Effector memory CD4-positive, alpha-beta T cell (primary cell): ENCODE measurements around the gene STXBP5.

Experiments used
- DNase-seq, 3 donors: peaks; one replicate each; pipeline ENCODE4 v3.0.0-alpha.2; 2020
- H3K27ac ChIP-seq: 2 replicates; pipeline ENCODE4 v1.7.0; 2013; ENCODE audit warnings: mild to moderate bottlenecking, low read length, moderate library complexity; ENCODE audit not compliant: insufficient read depth, poor library complexity, severe bottlenecking
- H3K27me3 ChIP-seq: replicated peaks from 2 replicates; pipeline ENCODE4 v1.7.0; 2013; ENCODE audit warnings: mild to moderate bottlenecking, low read length; ENCODE audit not compliant: insufficient read depth, control insufficient read depth, poor library complexity, severe bottlenecking
- H3K36me3 ChIP-seq: 2 replicates; pipeline ENCODE4 v1.7.0; 2013; ENCODE audit warnings: mild to moderate bottlenecking, low read length, moderate library complexity; ENCODE audit not compliant: control insufficient read depth, insufficient read depth
- H3K4me1 ChIP-seq: 2 replicates; pipeline ENCODE4 v1.7.0; 2013; ENCODE audit warnings: low read length, mild to moderate bottlenecking; ENCODE audit not compliant: control insufficient read depth, insufficient read depth, poor library complexity, severe bottlenecking
- H3K4me3 ChIP-seq: 2 replicates; pipeline ENCODE4 v1.7.0; 2013; ENCODE audit warnings: low read length, low read depth, mild to moderate bottlenecking; ENCODE audit not compliant: insufficient read depth, poor library complexity, severe bottlenecking
- H3K9me3 ChIP-seq: 2 replicates; pipeline ENCODE4 v1.7.0; 2013; ENCODE audit warnings: mild to moderate bottlenecking, low read length, moderate library complexity; ENCODE audit not compliant: control insufficient read depth

Gene STXBP5

DNA sequence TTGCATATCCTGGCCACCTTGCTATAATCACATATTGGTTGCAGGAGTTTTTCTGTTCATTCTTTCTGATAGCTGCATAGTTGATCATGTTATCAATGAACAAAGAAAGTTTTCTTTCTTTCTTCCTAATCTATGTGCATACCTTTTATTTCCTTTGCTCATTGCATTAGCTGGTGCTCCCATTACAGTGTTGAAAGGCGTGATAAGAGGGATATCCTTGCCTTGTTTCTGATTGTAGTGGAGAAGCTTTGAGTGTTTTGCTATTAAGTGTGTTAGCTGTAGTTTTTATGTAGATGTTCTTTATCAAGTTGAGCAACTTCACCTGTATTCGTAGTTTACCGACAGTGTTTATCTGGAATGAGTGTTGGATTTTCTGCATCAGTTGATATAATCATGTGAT is 14.6 kb downstream of the STXBP5 start:
- H3K4me1 ChIP-seq = no peaks in the 10 kb centered on the region
- H3K9me3 ChIP-seq = no peaks in the 10 kb centered on the region
- H3K27ac ChIP-seq = no peak overlapping the region
- H3K4me3 ChIP-seq = no peak overlapping the region
- no peaks in the 10 kb centered on the region for H3K27me3 ChIP-seq
- H3K36me3 ChIP-seq = no peaks in the 10 kb centered on the region
- DNase-seq = no peak

DNA sequence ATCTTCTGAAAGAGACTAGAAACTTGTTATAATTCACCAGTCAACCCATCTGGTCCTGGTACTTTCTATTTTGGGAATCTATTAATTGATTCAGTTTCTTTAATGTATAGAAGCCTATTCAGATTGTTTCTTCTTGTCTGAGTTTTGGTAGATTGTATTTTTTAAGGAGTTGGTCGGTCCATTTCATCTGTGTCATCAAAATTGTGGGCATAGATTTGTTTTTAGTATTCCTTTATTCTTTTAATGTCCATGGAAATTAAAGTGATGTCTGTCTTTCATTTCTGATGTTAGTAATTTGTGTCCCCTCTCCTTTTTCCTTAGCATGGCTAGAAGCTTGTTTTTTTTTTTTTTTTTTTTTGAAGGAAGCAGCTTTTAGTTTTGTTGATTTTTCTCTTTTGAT is 15.2 kb downstream of the STXBP5 start:
- Histone ChIP-seq H3K9me3 (no peaks in the 10 kb centered on the region), H3K4me1 (no peaks in the 10 kb centered on the region), H3K27ac (no peak overlapping the region), H3K27me3 (no peaks in the 10 kb centered on the region), H3K4me3 (no peak overlapping the region), H3K36me3 (no peaks in the 10 kb centered on the region)
- DNase-seq = no peak

DNA sequence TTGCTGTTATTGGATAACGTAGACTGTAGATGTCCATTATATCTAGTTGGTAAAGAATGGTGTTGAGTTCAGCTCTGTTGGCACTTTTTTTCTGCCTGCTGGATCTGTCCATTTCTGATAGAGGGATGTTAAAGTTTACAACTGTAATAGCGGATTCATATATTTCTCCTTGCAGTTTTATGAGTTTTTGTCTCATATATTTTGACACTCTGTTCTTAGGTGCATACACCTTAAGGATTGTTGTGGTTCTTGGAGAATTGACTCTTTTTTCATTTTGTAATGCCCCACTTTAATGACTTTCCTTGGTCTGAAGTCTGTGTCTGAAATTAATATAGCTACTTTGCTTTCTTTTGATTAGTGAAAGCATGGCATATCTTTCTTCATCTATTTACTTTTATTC is 16.1 kb downstream of the STXBP5 start:
- DNase-seq = no peak
- Histone ChIP-seq H3K27ac (no peak overlapping the region), H3K36me3 (no peaks in the 10 kb centered on the region), H3K27me3 (no peaks in the 10 kb centered on the region), H3K9me3 (no peaks in the 10 kb centered on the region), H3K4me1 (no peaks in the 10 kb centered on the region), H3K4me3 (no peak overlapping the region)

DNA sequence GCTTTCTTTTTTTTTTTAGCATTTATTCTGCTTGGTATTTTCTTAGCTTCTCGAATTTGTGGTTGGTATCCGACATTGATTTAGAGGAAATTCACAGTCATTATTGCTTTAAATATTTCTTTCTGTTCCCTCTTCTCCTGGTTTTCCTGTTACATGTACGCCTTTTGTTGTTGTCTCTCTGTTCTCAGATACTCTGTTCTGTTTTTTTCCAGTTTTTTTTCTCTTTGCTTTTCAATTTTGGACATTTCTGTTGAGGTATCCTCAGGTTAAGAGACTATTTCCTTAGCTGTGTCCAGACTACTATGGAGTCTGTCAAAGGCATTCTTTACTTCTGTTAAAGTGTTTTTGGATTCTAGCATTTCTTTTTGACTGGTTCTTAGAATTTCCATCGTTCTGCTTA is 17.5 kb downstream of the STXBP5 start:
- H3K4me1 ChIP-seq = no peaks in the 10 kb centered on the region
- no peaks in the 10 kb centered on the region for H3K9me3 ChIP-seq
- H3K4me3 ChIP-seq = no peak overlapping the region
- no peak for DNase-seq
- H3K36me3 ChIP-seq = no peaks in the 10 kb centered on the region
- no peaks in the 10 kb centered on the region for H3K27me3 ChIP-seq
- H3K27ac ChIP-seq = no peak overlapping the region

DNA sequence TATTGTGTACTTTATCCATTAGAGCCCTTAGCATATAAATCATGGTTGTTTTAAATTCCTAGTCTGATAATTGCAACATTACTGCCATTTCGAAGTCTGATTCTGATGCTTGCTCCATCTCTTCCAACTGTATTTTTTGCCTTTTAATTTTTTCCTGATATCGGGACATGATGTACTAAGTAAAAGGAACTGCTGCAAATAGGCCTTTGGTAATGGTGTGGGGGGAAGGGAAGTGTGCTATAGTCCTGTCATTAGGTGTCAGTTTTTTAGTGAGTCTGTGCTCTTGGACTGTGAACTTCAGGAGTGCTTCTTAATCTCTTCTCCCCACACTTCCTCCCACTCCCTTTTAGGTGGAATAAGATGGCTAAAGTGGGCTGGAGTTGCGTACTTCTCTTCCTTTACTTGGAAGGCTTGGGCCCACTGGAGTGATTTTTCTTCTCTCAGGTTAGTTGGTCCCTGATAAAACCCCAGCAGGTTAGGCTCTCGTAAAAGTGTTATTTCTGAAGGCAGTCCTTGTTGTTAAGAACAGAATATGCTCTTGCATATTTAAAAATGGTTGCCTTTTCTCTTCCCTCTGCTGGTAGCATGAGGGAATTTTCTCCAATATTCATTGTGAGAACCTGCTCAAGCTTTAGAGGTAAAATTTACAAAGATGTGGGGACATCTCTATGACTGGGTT is 18.1 kb downstream of the STXBP5 start:
- Histone ChIP-seq H3K36me3 (no peaks in the 10 kb centered on the region), H3K27ac (no peak overlapping the region), H3K27me3 (no peaks in the 10 kb centered on the region), H3K4me3 (no peak overlapping the region), H3K9me3 (no peaks in the 10 kb centered on the region), H3K4me1 (no peaks in the 10 kb centered on the region)
- DNase-seq = no peak

DNA sequence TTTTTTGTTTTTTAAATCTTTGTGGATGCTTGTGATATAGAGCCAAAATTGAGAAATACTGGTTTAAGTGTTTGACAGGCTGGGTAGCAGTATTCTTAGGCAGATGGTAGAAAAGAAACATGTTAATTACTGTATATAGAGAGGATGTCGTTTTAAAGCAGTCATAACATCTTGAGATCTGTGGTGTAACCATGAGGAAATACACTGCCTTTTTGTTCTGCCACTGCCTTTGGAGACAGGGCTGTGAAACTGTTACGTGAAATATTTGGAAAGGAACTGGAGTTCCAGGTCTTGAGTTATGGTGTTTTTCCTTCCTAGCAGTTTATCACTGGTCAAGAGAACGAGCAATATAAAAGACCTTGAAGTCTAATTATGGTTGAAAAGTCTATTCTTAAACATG is 19.5 kb downstream of the STXBP5 start:
- Histone ChIP-seq H3K4me1 (no peaks in the 10 kb centered on the region), H3K27ac (no peak overlapping the region), H3K36me3 (no peaks in the 10 kb centered on the region), H3K9me3 (no peaks in the 10 kb centered on the region), H3K27me3 (no peaks in the 10 kb centered on the region), H3K4me3 (no peak overlapping the region)
- no peak for DNase-seq

DNA sequence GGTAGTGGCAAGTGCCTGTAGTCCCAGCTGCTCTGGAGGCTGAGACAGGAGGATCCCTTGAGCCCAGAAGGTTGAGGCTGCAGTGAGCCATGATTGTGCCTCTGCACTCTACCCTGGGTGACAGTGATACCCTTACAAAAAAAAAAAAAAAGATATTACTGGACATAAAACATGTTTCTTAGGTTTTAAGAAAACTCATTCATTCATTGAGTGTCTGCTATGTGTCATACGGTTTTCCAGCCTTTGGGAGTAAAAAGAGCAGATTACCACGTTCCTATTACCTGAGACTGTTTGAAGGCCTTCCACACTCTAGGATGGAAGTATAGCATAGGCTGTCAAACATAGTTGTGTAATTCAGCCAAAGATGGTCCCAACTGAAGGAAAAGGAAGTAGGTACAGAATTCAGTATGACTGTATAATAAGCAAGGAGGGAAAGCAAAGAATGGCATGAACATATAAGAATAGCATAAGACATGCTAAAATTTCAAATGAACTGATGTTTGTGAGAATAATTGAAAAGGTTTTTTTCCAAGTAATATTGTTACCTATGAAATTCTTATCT is 22.0 kb downstream of the STXBP5 start:
- H3K4me3 ChIP-seq = no peak overlapping the region
- H3K4me1 ChIP-seq = no peaks in the 10 kb centered on the region
- no peaks in the 10 kb centered on the region for H3K36me3 ChIP-seq
- H3K27me3 ChIP-seq = no peaks in the 10 kb centered on the region
- no peak for DNase-seq
- no peak overlapping the region for H3K27ac ChIP-seq
- no peaks in the 10 kb centered on the region for H3K9me3 ChIP-seq

DNA sequence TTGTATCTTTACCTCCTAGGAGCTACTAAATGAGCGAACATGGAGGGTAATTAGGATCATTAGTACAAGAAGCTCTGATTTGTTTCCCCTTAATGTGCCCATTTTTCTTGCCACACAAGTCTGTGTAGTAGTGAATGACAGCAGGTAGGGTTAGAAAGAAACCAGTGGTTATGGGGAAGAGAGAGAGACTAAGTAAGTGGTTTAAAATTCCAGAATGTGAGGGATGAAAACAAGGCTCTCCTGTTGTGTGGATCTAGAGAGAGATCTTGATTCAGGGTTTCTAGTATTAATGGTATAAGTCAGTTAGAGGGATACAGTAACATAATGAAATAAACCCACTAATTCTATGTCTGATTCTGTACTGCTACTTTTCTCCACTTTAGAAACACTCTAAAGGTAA is 22.7 kb downstream of the STXBP5 start:
- Histone ChIP-seq H3K27me3 (no peaks in the 10 kb centered on the region), H3K9me3 (no peaks in the 10 kb centered on the region), H3K4me1 (no peaks in the 10 kb centered on the region), H3K27ac (no peak overlapping the region), H3K4me3 (no peak overlapping the region), H3K36me3 (no peaks in the 10 kb centered on the region)
- DNase-seq = no peak

DNA sequence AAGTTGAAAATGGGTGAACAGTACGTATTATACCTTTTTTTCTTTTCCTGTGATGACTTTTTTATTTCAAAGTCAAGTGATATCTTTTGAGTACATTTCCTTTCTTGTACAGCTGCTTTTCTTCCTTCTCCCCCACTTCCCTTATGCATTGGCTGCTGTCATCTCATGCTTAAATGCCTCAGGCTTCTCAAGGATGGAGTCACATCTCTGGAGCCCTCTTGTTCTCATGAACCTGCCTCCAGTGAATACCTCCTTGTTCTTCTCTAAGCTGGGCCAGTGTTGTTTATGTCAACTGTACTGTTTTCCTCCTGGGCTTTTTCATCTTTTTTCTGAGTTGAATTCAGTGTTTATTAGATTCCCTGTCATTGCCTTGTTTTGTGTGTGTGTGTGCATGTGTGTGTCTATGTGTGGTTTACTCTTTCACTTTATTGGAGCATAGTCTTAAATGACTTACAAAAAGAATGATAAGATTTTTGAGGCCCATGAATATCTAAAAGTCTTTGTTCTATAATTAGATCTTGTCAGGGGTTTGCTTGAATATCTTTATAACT is 23.6 kb downstream of the STXBP5 start:
- DNase-seq = no peak
- Histone ChIP-seq H3K27me3 (no peaks in the 10 kb centered on the region), H3K9me3 (no peaks in the 10 kb centered on the region), H3K4me3 (no peak overlapping the region), H3K4me1 (no peaks in the 10 kb centered on the region), H3K27ac (no peak overlapping the region), H3K36me3 (no peaks in the 10 kb centered on the region)

DNA sequence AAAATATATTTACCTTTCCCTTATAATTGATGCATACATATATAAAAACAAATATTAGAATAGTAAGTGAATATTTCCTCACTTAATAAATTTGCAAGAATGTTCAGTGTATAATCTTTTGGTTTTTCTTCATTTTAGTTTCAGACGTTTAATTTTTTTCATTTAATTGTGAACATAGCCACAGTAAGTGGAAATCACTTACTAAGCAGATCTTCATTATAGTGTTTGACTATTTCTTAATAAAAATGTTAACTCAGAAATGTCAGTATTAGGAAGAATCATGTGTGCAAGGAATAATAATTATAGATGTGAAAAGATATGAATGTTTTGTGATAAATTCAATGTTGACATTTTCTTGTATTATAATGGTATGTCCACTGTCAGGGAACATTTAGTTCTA is 27.4 kb downstream of the STXBP5 start:
- H3K36me3 ChIP-seq = no peaks in the 10 kb centered on the region
- no peaks in the 10 kb centered on the region for H3K9me3 ChIP-seq
- H3K27ac ChIP-seq = no peak overlapping the region
- no peak overlapping the region for H3K4me3 ChIP-seq
- no peaks in the 10 kb centered on the region for H3K4me1 ChIP-seq
- H3K27me3 ChIP-seq = no peaks in the 10 kb centered on the region
- no peak for DNase-seq
